Measurements from ENCODE around the gene OR9Q1.

DNA sequence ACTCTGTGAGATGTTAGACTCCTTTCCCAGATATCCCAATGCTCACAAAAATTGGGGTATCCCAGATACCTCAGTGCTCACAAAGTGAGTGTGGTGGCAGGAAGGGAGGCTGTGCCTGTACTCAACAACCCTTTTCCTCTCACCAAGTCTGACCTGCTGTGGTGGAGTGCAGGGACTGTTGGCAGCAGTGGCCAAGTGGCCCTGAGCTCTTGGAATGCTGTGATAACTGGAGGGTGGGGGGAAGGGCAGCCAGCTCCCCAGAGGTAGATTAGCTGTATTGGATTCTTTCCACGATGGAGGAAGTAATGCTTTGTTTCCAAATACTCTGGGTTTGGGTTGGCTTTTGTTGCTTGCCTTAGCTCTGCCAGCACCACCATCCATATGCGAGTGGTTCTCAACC is 46.0 kb upstream of the OR9Q1 start:
- TF ChIP-seq GATA3 (IDR thresholded peaks at IDR 0.05; ENCODE audit: low read depth, low read length) (no peak), GATA2 (IDR thresholded peaks at IDR 0.05; ENCODE audit: low read depth, low read length) (no peak)
